Measurements from ENCODE around the gene SARM1. TPM values are rescaled to one million over a fixed set of nuclear protein-coding genes. Genes with fewer than 3 reads are reported as not detected.

Gene SARM1
- total and polyA plus RNA-seq, 9 of the 15 experiments (the other 6 are each of a cell fraction or from before 2014, with no cell fraction given), result 0.04 to 0.55 (median 0.11) TPM; not detected in 2

- ChIA-PET CTCF (ENCODE audit: low intra/inter-chr PET ratio) (no interaction called here), POLR2A (interaction anchor here (1.2 kb wide), 1 partner anchor 59 kb away, joined by 4 read pairs; no protein-coding TSS in a partner anchor)
- peaks cover 0 to 3% of the 10 kb centered on the region in 2 experiments; a peak in 1 of 5 replicates for H3K27me3 ChIP-seq (ENCODE audit: control insufficient read depth in 2 of 2, insufficient read depth in 2 of 2, low read length in 2 of 2)
- H3K4me1 ChIP-seq (replicated peaks in 1 of 2; ENCODE audit: control insufficient read depth in 2 of 2, insufficient read depth in 2 of 2, low read length in 2 of 2), result peaks cover 8 to 21% of the 10 kb centered on the region in 2 experiments; a peak in 3 of 5 replicates
- no peaks in the 10 kb centered on the region for H3K9me1 ChIP-seq (ENCODE audit: control insufficient read depth, insufficient read depth, low read length)
- TF ChIP-seq ZKSCAN8 (CRISPR knock-in tag; IDR thresholded peaks at IDR 0.05), result no peak
- no peak for TF ChIP-seq FIP1L1 (IDR thresholded peaks at IDR 0.05; ENCODE audit: low read depth, low read length, poor library complexity, severe bottlenecking)
- no peak overlapping the region for H3K4me2 ChIP-seq (ENCODE audit: insufficient read depth, low read length)
- DNase-seq (ENCODE audit: extremely low read depth in 1 of 4, low spot score in 3 of 4) (no peak), ATAC-seq (no peak), FAIRE-seq (no peak)
- no peak overlapping the region for H3K4me3 ChIP-seq
- H4K20me1 ChIP-seq (replicated peaks; ENCODE audit: control insufficient read depth, insufficient read depth, low read length), result no peaks in the 10 kb centered on the region
- peaks cover 2% of the 10 kb centered on the region; the same call in 1 of the 3 replicates for H3K79me2 ChIP-seq (ENCODE audit: control insufficient read depth, insufficient read depth, low read length)
- H3K36me3 ChIP-seq (ENCODE audit: control insufficient read depth, insufficient read depth, low read length), result peaks cover 8% of the 10 kb centered on the region; the same call in 1 of the 3 replicates
- no peak overlapping the region for H3K27ac ChIP-seq (ENCODE audit: extremely low read depth, low read depth, low read length)
- no peak overlapping the region for H3K9ac ChIP-seq (ENCODE audit: insufficient read depth in 1 of 2, low read depth in 2 of 2, low read length in 2 of 2)
- intact Hi-C loops (cut with micrococcal nuclease) (no loop called here), in situ Hi-C loops (cut with MboI) (no loop called here)
- WGBS (ENCODE audit: insufficient coverage, low coverage, missing lambda C conversion rate), result 56% methylated on average over 5 of the region's 5 CpGs
- no peak overlapping the region for H2AFZ ChIP-seq (ENCODE audit: low read depth, low read length)
- BruUV-seq (replicated peaks), result no TSS peak
- no peaks in the 10 kb centered on the region for H3K9me3 ChIP-seq (replicated peaks; ENCODE audit: control insufficient read depth, insufficient read depth, low read depth, low read length)
Measured at GRCh38 chr17:28407130-28407973, 35.9 kb downstream of the SARM1 start.

GRCh38 chr17:28407974-28408306, 36.4 kb downstream of the SARM1 start:
- FAIRE-seq, result no peak
- intact Hi-C loops (cut with micrococcal nuclease), result no loop called here
- TF ChIP-seq GABPB2 (CRISPR knock-in tag; conservative IDR thresholded peaks at IDR 0.05) (no peak), GMEB1 (CRISPR knock-in tag; IDR thresholded peaks at IDR 0.05) (no peak), ZNF551 (CRISPR knock-in tag; IDR thresholded peaks at IDR 0.05) (no peak), E2F6 (IDR thresholded peaks at IDR 0.05; ENCODE audit: borderline replicate concordance in 1 of 2, extremely low read depth in 1 of 2, insufficient read depth in 1 of 2, insufficient read length in 1 of 2, low read depth in 1 of 2, low read length in 1 of 2, poor library complexity in 1 of 2, severe bottlenecking in 1 of 2) (no peak), HEY1 (CRISPR knock-in tag; IDR thresholded peaks at IDR 0.05; ENCODE audit: borderline replicate concordance) (no peak), EZH2 (IDR thresholded peaks at IDR 0.05; ENCODE audit: borderline replicate concordance, low read depth, low read length) (no peak)
- TF ChIP-seq, protein P1, sequence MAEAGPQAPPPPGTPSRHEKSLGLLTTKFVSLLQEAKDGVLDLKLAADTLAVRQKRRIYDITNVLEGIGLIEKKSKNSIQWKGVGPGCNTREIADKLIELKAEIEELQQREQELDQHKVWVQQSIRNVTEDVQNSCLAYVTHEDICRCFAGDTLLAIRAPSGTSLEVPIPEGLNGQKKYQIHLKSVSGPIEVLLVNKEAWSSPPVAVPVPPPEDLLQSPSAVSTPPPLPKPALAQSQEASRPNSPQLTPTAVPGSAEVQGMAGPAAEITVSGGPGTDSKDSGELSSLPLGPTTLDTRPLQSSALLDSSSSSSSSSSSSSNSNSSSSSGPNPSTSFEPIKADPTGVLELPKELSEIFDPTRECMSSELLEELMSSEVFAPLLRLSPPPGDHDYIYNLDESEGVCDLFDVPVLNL (CRISPR knock-in tag; IDR thresholded peaks at IDR 0.05; ENCODE audit: low read depth), result no peak

More at GRCh38 chr17:28407974-28408306, 36.4 kb downstream of the SARM1 start:
- CTCF ChIA-PET (ENCODE audit: low intra/inter-chr PET ratio), result no interaction called here
- no peak for DNase-seq (ENCODE audit: extremely low read depth in 1 of 4, low spot score in 3 of 4)
- Histone ChIP-seq H2AFZ (ENCODE audit: low read depth, low read length) (no peak overlapping the region), H3K36me3 (ENCODE audit: control insufficient read depth, insufficient read depth, low read length) (peaks cover 2% of the 10 kb centered on the region; the same call in 1 of the 3 replicates), H3K4me1 (replicated peaks in 1 of 2; ENCODE audit: control insufficient read depth in 2 of 2, insufficient read depth in 2 of 2, low read length in 2 of 2) (peaks cover 8 to 21% of the 10 kb centered on the region in 2 experiments; a peak in 3 of 5 replicates), H4K20me1 (replicated peaks; ENCODE audit: control insufficient read depth, insufficient read depth, low read length) (no peaks in the 10 kb centered on the region), H3K27ac (ENCODE audit: extremely low read depth, low read depth, low read length) (no peak overlapping the region), H3K9me1 (ENCODE audit: control insufficient read depth, insufficient read depth, low read length) (no peaks in the 10 kb centered on the region), H3K4me2 (ENCODE audit: insufficient read depth, low read length) (no peak overlapping the region), H3K4me3 (no peak overlapping the region), H3K27me3 (ENCODE audit: control insufficient read depth in 2 of 2, insufficient read depth in 2 of 2, low read length in 2 of 2) (peaks cover 0 to 3% of the 10 kb centered on the region in 2 experiments; a peak in 1 of 5 replicates), H3K79me2 (ENCODE audit: control insufficient read depth, insufficient read depth, low read length) (peaks cover 2% of the 10 kb centered on the region; the same call in 1 of the 3 replicates), H3K9ac (ENCODE audit: insufficient read depth in 1 of 2, low read depth in 2 of 2, low read length in 2 of 2) (peak overlapping the region in 1 of 2 experiments; percentile 3; a peak in 1 of 4 replicates), H3K9me3 (replicated peaks; ENCODE audit: control insufficient read depth, insufficient read depth, low read depth, low read length) (no peaks in the 10 kb centered on the region)
- POLR2A ChIA-PET, result interaction anchor here (0.5 kb wide), 1 partner anchor 887 kb away, joined by 4 read pairs; no protein-coding TSS in a partner anchor
- no peak for ATAC-seq
- 27% methylated on average over 1 of the region's 1 CpG for WGBS (ENCODE audit: insufficient coverage, low coverage, missing lambda C conversion rate)
- no TSS peak for BruUV-seq (replicated peaks)
- in situ Hi-C loops (cut with MboI), result no loop called here

Measured in K562 (cell line).